ENCODE results near the gene IMMP2L.

Gene IMMP2L

GRCh38 chr7:111475419-111475748, 86.9 kb downstream of the IMMP2L start:
- no peak overlapping the region for H3K4me3 ChIP-seq (ENCODE audit: low read depth in 1 of 2, low read length in 2 of 2)
- no peak for DNase-seq
- no peak overlapping the region for H3K27ac ChIP-seq (ENCODE audit: low read length)
- no peak overlapping the region for H3K9ac ChIP-seq (ENCODE audit: low read depth, low read length)
- H2AFZ ChIP-seq (ENCODE audit: low read depth, low read length) = no peak overlapping the region
- no peaks in the 10 kb centered on the region for H4K20me1 ChIP-seq (ENCODE audit: insufficient read depth, low read length)
- ATAC-seq (ENCODE audit: insufficient read depth, low read depth) = no peak
- no peaks in the 10 kb centered on the region for H3K79me2 ChIP-seq (ENCODE audit: insufficient read depth, low read length)
- H3K4me2 ChIP-seq (ENCODE audit: insufficient read depth, low read length) = no peak overlapping the region
- H3K4me1 ChIP-seq (ENCODE audit: insufficient read depth, low read length) = no peaks in the 10 kb centered on the region
- no peaks in the 10 kb centered on the region for H3K36me3 ChIP-seq (ENCODE audit: insufficient read depth, low read length)
- TF ChIP-seq EZH2 (IDR thresholded peaks at IDR 0.05; ENCODE audit: borderline replicate concordance, low read depth, low read length, severe bottlenecking) = no peak
- TF ChIP-seq, protein P1, sequence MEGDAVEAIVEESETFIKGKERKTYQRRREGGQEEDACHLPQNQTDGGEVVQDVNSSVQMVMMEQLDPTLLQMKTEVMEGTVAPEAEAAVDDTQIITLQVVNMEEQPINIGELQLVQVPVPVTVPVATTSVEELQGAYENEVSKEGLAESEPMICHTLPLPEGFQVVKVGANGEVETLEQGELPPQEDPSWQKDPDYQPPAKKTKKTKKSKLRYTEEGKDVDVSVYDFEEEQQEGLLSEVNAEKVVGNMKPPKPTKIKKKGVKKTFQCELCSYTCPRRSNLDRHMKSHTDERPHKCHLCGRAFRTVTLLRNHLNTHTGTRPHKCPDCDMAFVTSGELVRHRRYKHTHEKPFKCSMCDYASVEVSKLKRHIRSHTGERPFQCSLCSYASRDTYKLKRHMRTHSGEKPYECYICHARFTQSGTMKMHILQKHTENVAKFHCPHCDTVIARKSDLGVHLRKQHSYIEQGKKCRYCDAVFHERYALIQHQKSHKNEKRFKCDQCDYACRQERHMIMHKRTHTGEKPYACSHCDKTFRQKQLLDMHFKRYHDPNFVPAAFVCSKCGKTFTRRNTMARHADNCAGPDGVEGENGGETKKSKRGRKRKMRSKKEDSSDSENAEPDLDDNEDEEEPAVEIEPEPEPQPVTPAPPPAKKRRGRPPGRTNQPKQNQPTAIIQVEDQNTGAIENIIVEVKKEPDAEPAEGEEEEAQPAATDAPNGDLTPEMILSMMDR (IDR thresholded peaks at IDR 0.05; ENCODE audit: borderline replicate concordance, extremely low read depth, low read length, poor library complexity, severe bottlenecking) = no peak
- no peaks in the 10 kb centered on the region for H3K9me3 ChIP-seq (ENCODE audit: insufficient read depth, low read length, severe bottlenecking)
- H3K27me3 ChIP-seq (ENCODE audit: insufficient read depth, low read length, poor library complexity) = no peaks in the 10 kb centered on the region

GRCh38 chr7:111474723-111475418, 87.4 kb downstream of the IMMP2L start:
- no peaks in the 10 kb centered on the region for H3K79me2 ChIP-seq (ENCODE audit: insufficient read depth, low read length)
- H4K20me1 ChIP-seq (ENCODE audit: insufficient read depth, low read length) = no peaks in the 10 kb centered on the region
- H3K36me3 ChIP-seq (ENCODE audit: insufficient read depth, low read length) = no peaks in the 10 kb centered on the region
- no peaks in the 10 kb centered on the region for H3K27me3 ChIP-seq (ENCODE audit: insufficient read depth, low read length, poor library complexity)
- DNase-seq = no peak
- no peak overlapping the region for H2AFZ ChIP-seq (ENCODE audit: low read depth, low read length)
- H3K4me2 ChIP-seq (ENCODE audit: insufficient read depth, low read length) = no peak overlapping the region
- no peak overlapping the region for H3K9ac ChIP-seq (ENCODE audit: low read depth, low read length)
- H3K9me3 ChIP-seq (ENCODE audit: insufficient read depth, low read length, severe bottlenecking) = no peaks in the 10 kb centered on the region
- H3K4me3 ChIP-seq (ENCODE audit: low read depth in 1 of 2, low read length in 2 of 2) = no peak overlapping the region
- H3K27ac ChIP-seq (ENCODE audit: low read length) = no peak overlapping the region
- no peak for TF ChIP-seq EZH2 (IDR thresholded peaks at IDR 0.05; ENCODE audit: borderline replicate concordance, low read depth, low read length, severe bottlenecking)
- TF ChIP-seq, protein P1 (IDR thresholded peaks at IDR 0.05; ENCODE audit: borderline replicate concordance, extremely low read depth, low read length, poor library complexity, severe bottlenecking) = no peak
- no peaks in the 10 kb centered on the region for H3K4me1 ChIP-seq (ENCODE audit: insufficient read depth, low read length)
- no peak for ATAC-seq (ENCODE audit: insufficient read depth, low read depth)

DNA sequence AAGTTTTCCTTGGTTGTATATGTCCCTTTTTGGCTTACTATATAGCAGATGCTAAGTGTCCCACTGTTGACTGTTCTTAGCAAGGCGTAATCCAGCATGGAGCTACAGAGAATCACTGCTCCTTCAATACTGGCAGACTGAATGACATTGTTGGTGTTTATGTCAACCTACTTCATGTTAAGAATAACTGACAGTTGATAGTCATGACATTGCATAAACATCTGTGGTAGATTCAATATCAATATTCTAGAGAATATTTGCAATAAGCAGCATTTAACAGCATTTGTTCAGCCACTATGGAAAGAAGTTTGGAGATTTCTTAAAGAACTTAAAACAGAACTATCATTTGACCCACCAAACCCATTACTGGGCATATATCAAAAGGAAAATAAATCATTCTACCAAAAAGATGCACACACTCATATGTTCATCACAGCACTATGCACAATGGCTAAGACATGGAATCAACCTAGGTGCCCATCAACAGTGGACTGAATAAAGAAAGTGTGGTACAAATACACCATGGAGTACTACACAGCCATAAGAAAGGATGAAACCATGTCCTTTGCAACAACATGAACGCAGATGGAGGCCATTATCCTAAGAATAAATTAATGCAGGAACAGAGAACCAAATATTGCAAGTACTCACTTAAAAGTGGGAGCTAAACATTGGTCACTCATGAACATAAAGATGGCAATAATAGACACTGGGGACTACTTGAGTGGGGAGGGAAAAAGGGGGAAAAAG, 88.7 kb downstream of the IMMP2L start:
- Histone ChIP-seq H3K9me3 (ENCODE audit: insufficient read depth, low read length, severe bottlenecking) (no peaks in the 10 kb centered on the region), H4K20me1 (ENCODE audit: insufficient read depth, low read length) (no peaks in the 10 kb centered on the region), H3K4me3 (ENCODE audit: low read depth in 1 of 2, low read length in 2 of 2) (no peak overlapping the region), H3K27me3 (ENCODE audit: insufficient read depth, low read length, poor library complexity) (no peaks in the 10 kb centered on the region), H3K79me2 (ENCODE audit: insufficient read depth, low read length) (no peaks in the 10 kb centered on the region), H3K4me2 (ENCODE audit: insufficient read depth, low read length) (no peak overlapping the region), H3K9ac (ENCODE audit: low read depth, low read length) (no peak overlapping the region), H3K4me1 (ENCODE audit: insufficient read depth, low read length) (no peaks in the 10 kb centered on the region), H2AFZ (ENCODE audit: low read depth, low read length) (no peak overlapping the region), H3K27ac (ENCODE audit: low read length) (no peak overlapping the region), H3K36me3 (ENCODE audit: insufficient read depth, low read length) (no peaks in the 10 kb centered on the region)
- no peak for DNase-seq
- ATAC-seq (ENCODE audit: insufficient read depth, low read depth) = no peak
- TF ChIP-seq, protein P1 (IDR thresholded peaks at IDR 0.05; ENCODE audit: borderline replicate concordance, extremely low read depth, low read length, poor library complexity, severe bottlenecking) = no peak
- no peak for TF ChIP-seq EZH2 (IDR thresholded peaks at IDR 0.05; ENCODE audit: borderline replicate concordance, low read depth, low read length, severe bottlenecking)
